Measurements from ENCODE around the gene PARK7.
A peak's percentile ranks its signal among the peaks of the same experiment; 100 is the strongest.
"Not testable (repeated sequence)": the region's sequence is repeated elsewhere in the genome, so short reads cannot be mapped to it uniquely, and the experiment has no call there.

PARK7 gene

DNA sequence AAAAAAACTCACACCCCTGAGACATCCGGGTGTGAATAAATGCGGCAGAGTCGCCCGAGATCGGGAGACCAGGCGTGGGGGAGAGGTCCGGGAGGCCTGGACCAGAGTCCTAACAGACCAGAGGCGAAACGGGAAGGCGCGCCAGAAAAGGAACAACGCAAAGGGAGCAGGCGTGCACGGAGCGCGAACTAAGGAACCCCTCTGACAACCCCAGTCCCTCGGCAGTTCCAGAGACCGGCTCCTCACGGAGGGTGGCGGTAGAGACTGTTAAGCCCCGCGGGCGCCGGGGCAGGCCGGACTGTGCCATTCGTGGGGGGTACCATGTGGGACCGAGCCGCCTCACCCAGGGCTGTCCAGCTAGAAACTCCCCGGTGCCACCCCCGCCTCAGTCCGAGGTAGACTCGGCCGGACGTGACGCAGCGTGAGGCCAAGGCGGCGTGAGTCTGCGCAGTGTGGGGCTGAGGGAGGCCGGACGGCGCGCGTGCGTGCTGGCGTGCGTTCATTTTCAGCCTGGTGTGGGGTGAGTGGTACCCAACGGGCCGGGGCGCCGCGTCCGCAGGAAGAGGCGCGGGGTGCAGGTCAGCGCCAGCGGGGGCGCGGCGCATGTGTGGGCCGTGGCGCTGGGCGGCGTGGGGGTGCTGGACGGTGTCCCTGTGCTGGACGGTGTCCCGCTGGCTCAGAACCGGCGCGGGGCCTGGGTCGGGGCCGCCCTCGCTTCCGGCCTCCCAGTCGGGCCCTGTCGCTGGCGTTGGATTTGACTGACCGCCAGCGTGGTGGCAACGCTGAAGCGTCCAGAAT is at the start of gene PARK7:
Gene PARK7, plus strand, starts transcription at position 496 of the 798 bp plus-strand sequence. CDS start 1,075 bp downstream, outside the sequence.
- DNase-seq (ENCODE audit: low spot score): peak; percentile 99

DNA sequence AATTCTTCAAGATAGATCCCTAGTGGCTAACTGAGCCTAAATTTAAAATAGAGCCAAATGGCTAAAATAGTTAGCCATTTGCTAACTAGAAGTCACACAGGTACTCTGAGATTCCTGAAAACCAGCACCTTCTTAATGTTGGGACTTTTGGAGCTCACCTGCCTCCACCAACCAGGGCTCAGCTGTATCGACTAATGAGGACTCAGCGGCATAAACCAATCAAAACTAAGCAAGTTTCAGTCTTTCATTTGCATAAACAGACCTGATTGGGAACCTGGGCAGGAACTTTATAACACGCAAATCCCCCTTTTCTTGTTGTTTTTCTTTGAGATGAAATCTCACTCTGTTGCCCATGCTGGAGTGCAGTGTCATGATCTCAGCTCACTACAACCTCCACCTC is 49.4 kb upstream of the PARK7 start:
- DNase-seq (ENCODE audit: low spot score): no peak

DNA sequence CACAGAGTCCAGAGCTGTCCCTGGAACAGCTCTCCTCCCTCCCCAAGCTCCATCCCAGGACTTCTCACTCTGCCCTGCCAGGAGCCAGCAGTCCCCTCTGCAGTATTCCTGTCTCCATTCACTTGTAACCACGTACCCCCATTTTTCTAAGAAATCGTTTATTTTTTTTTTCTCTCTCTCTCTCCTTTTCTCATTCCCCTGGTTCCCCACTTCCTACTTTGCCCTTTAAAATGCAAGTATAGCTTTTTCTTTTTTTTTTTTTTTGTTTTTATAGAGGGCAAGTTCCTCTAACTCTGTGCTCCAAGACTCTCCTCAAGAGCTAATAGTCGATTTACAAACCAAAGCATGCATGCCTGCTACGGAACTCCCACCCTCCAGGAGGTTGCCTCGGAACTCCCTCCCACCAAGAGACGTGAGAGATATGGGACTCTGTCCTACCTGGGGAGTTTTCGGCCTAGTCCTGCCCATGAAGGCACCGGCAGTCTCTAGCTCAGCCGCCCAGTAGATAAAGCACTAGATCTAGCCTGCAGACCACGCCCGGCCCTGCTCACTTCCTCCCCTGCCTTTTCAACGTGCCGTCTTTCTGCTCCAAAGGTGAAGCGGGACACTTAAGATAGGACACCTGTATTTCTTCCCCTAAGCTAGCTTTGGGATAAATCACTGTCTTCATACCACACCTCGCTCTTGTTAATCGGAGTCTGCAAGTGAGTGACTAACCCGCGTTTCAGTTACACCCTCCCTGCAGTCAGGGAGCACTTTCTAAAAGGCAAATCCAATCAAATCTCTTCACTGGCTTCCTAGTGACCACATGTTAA is 48.6 kb upstream of the PARK7 start:
- DNase-seq (ENCODE audit: low spot score): no peak

DNA sequence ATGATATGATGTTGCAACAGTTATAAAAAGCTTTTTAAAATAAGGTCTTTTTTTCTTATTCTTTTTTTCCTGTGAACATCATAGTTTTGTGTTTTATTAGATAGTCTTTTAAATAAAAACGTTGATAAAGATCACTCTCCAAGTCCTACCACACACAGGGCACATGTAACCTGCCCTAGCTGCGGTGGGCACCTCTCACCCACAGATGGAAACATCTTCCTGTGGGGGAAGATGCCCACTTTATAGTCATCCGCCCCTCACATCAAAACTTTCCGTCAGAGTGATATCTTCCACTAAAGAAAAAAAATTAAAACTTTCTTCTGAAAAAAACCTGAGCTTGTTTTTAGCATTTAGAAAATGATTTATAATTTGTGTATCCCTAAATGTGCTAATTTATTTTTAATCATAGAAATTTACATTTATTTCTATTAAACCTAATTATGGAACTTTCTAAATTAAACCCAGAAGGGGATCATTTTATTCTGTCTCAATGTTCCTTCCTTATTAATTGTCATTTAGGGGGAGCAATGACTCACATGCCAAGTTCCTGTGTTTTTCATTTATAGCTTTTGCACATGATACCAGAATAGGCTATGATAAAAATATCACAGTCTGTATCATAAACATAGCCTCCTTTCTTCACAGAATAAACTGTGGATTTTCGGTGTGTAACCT is 45.5 kb upstream of the PARK7 start:
- DNase-seq (ENCODE audit: low spot score): no peak

DNA sequence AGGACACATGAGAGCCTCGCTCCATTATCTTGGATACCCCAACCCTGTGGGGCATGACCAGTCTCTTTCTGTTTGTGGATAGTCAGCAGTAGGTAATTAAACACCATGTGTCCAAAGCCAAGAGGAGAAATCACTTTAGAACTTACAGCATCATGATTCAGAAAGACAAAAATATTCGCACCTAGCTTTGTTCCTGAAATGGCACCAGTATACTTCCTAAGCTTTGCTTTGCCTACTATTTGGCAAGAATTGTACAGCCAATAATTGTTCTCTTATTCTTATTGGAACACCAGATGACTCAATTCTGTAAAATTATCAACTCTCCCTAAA is 45.0 kb upstream of the PARK7 start:
- DNase-seq (ENCODE audit: low spot score): no peak

DNA sequence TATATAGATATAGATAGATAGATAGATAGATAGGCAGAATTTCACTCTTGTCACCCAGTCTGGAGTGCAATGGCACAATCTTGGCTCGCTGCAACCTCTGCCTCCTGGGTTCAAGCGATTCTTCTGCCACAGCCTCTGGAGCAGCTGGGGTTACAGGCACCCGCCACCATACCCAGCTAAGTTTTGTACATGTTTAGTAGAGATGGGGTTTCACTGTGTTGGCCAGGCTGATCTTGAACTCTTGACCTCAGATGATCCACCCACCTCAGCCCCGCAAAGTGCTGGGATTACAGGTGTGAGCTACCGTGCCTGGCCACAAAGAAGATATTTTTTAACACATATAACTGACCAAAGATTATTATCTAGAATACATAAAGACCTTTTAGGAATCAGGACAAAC is 43.5 kb upstream of the PARK7 start:
- DNase-seq (ENCODE audit: low spot score): not testable (repeated sequence)

DNA sequence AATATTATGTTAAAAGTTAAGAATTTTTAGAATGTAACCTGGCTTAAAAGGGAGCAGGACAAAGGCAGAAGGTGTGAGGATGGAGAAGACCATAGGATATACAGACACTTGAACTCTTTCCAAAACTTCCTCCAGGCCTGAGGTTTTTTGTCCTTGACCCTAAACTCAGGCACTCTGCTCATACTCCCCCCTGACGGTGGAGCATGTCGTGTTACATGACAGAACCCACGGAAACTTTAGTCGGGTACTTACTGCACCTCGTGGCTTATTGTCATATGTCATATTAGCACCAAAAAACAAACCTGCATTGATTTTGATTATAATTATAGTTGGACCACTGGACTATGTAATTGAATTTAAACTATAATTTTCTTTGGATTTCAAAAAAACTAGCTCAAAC is 41.6 kb upstream of the PARK7 start:
- DNase-seq (ENCODE audit: low spot score): no peak

DNA sequence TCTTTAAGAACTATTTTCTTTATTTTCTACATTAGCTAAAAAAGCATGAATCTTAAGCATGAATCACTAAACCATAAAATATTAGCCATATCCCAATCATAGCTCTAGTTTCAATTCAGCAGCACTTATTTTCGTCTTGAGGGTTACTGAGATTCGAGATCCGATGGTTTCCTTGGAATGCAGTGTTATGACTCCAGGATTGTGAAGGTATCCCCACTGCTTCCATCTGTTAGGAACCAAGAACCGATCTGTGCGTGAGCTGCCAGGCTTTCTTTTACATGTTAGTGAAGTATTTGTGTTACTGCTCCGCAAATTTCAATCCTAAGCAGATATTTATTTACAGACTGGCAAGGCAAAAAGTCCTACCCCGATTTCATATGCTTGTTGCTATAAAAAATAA is 39.7 kb upstream of the PARK7 start:
- no peak for DNase-seq (ENCODE audit: low spot score)

DNA sequence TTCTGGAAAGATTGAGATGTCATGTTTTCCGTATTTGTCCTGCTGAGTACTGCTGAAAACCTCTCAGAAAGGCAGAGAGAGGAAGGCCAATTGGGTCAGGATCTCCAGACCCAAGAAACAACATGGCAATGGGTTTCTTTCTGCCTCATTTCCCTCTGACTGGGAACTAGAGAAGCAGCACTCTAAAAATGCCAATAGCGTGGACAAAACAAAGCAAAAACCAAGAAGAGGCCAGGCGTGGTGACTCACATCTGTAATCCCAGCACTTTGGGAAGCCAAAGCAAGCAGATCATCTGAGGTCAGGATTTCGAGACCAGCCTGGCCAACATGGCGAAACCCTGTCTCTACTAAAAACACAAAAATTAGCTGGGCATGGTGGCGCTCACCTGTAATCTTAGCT is 39.2 kb upstream of the PARK7 start:
- no peak for DNase-seq (ENCODE audit: low spot score)

DNA sequence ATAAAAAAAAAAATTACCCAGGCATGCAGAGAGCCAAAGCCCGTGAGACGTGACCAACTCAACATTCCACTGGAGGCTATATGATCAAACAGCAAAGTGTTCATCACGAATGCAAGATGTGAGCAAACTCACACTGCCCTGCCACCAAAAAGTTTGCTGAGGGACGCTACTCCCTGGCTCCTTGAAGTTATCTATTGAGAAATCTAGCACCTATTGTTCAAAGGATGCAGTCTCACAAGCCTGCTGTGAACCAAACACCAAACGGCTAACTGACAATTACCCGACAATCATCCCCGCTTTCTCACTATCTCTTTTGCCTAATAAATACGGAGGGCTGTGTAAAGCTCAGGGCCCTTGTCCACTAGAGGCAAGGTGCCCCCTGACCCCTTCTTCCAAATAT is 34.5 kb upstream of the PARK7 start:
- DNase-seq (ENCODE audit: low spot score): not testable (repeated sequence)

DNA sequence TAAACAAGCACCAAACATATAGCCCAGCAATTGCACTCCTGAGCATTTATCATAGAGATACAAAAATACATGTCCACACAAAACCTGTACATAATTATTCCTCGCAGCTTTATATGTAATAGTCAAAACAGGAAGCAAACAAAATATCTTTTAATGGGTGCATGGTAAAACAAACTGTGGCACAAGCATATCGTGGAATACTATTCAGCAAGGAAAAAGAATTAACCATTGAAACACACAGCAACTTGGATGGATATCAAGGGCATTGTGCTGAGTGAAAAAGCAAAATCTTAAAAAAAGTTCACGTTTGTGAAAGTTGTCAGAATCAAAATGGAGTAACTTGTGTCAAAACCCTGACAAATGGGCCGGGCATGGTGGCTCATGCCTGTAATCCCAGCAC is 33.3 kb upstream of the PARK7 start:
- no peak for DNase-seq (ENCODE audit: low spot score)

DNA sequence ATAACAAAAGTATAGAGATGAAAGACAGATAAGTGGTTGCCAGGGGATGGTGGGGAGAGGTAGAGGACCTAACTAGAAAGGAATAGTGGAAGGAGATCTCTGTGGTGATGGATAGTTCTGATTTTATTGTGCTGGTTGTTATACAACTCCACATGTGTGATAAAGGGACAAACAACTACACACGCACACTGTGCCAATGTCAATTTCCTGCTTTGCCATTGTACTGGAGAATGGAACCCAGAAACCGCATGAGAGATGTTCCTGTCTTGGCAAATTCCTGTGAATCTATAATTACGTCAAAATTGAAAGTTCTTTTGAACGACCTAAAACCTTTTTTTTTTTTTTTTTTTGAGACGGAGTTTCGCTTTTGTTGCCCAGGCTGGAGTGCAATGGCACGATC is 31.9 kb upstream of the PARK7 start:
- DNase-seq (ENCODE audit: low spot score): no peak

DNA sequence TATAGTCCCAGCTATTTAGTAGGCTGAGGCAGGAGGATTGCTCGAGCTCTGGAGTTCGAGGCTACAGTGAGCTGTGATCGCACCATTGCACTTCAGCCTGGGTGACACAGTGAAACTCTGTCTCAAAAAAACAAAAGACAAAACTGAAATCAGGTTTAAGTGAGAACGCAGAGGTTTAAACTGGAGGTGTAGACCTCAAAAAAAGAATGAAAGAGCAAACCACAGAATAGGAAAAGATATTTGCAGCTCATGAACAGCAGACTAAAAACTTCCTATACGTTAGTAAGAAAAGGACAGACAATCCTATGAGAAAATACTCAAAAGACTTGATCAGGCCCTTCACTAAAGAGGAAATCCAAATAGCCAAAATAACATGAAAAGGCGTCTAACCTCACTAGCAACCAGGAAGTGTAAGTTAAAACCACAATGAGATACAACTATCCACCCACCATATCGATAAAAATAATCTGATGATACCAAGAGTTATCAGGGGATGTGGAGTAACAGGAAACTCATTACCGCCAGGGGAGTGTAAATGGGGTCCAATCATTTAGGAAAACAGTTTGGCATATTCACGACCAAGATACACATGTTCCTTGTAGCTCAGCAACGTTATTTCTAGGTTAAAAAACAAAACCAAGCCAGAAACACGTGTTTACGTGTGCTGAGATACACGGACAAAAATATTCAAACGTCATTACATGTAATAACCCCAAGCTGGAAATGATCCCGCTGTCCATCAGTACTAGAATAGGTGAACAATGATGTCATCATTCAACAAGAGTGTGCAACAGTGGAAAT is 30.7 kb upstream of the PARK7 start:
- no peak for DNase-seq (ENCODE audit: low spot score)

DNA sequence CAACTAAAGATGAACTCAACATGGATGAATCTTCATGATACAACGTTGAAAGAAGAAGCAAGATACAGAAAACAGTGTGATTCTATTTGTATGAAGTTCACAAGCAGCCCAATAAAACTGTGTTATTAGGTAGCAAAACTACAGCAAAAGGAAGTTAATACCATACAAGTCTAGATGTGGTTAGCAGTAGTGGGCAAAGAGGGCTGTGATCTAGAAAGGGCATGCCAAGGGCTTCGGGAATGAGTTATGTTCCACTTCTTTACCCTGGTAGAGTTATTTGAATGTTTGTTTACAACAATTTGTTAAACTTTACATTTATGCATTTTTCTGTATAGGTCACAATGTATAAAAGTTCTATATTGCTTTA is 30.1 kb upstream of the PARK7 start:
- DNase-seq (ENCODE audit: low spot score): no peak

DNA sequence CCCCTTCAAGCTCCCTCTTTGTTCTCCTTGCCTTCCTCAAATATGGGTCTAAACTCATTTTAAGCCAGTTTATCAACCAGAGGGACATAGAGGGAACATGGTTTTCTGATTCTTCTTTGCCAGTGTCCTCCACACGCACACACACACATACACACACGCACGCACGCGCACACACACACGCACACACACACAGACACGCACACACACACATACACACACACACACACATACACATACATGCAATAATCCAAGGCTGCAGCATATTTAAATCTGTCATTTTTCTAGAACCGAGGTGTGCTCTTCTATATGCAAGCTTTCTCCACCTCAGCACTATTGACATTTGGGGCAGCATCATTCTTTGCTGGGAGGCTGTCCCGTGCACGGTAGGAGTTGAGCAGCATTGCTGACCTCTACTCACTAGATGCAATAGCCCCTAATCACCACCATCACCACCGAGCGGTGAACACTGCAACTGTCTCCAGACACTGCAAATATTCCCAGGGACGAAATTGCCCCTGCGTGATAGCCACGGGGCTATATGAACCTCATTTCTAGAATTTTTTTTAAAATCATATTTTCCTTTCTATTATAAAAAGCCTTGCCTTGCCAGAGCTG is 28.9 kb upstream of the PARK7 start:
- DNase-seq (ENCODE audit: low spot score): no peak

DNA sequence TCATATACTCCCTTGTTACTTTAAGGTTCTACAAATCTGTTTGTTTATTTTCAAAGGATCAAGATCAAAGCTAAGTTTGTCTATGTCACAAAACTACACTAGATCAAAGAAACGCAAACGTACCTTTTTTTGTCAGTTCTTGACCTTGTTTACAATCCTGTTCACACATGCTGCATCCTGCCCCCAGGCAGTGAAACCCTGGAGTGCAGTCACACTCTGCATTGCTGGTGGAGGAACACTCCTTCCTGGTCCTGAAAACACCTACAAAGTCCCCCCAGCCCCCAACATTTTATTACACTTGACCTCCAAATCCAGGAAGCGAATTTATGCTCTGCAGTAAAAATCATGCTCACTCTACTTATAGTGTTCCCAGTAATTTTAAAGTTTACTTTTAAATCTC is 23.4 kb upstream of the PARK7 start:
- no peak for DNase-seq (ENCODE audit: low spot score)

DNA sequence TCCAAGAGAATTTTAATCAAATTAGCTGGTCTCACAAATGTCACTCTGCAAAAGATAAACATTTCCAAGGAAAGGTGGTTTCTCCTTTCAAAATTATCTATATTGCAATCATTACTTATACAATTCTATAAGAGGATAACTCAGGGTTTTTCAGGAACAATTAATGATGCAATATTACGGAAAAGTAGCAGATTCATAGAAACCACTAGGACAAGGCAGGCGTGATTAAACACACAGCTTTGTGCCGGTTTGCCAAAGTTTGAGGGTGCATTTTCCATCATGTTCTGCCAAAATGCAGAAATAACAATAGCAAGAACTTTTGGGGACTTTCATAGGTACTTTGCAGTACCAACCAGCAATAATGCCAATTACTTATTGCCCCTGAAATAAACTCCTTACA is 21.5 kb upstream of the PARK7 start:
- no peak for DNase-seq (ENCODE audit: low spot score)

DNA sequence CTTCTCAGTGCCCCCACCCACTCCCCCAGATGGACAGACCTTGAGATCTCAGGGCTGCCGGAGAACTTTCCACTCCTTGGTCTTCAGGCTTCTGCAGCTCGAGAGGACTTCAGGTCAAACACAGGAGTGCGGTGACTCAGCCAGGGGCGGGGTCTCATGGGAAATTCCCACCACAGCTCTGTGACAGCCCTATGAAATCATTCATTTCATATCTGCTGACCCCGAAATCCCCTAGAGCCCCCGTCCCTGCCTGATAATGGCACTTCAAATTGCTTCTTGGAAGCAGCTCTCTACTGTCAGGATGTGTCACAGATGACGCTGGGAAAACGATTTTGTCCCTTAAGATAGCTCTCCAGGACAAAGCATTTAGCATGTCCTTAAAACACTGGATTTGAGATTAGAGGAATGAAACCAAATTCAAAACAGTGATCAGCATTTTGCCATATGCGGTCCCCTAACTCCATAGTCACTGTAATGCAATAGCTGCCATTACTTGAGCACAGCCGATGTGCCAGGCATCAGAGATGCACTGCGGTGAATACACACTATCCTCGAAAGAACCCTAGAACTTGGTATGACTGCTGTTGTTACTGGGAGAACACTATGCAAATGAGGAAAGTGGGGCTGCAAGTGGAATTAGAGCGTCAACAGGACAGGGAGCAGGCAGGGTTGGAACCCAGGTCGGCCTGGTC is 20.6 kb upstream of the PARK7 start, which contains the start of gene TNFRSF9:
Gene TNFRSF9, minus strand, starts transcription at position 95 of the 692 bp plus-strand sequence. CDS start 845 bp downstream, outside the sequence.
- no peak for DNase-seq (ENCODE audit: low spot score)

DNA sequence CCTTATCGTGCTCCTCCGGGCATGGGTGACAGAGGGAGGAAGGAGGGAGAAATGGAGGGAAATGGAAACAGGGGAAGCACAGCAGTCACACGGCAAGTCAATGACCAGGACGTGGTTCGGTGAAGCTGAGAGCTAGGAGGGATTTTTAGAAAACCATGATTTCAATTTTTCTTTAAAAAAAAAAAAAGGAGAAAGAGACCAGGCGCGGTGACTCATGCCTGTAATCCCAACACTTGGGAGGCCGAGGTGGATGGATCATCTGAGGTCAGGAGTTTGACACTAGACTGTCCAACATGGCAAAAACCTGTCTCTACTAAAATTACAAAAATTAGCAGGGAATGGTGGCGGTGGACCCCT is 20.1 kb upstream of the PARK7 start:
- DNase-seq (ENCODE audit: low spot score): no peak

DNA sequence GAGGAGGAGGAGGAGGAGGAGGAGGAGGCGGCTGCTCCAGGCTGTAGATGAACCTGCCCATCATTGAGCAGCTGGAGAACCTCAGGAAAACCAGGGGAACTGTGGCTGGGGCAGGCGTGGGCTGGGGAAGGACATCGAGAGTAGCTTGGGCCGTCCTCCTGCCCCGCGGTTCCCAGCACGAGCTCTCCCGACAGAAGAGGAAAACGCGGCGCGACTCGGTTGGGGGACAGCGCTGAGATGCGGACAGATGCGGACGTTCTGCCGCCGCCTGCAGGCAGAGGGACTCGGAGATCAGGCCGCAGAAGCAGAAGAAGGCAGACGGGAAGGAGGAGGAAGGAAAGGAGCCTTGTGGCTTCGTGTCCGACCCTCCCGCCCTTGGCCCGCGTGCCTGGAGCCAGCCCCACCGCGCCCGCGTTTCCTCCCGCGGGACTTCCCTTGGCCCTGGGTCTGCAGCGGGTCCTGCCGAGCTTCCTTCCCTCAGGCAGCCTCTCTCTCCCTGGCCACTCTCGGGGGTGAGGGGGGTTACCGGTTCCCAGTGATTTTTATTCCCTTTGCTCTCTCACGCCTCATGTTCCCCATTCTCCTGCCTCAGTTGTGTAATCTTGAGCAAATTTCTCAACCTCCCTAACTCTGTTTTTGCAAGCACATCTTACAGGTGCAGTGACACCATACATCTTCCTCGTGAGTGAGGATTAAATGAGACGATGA is 19.1 kb upstream of the PARK7 start:
- no peak for DNase-seq (ENCODE audit: low spot score)

DNA sequence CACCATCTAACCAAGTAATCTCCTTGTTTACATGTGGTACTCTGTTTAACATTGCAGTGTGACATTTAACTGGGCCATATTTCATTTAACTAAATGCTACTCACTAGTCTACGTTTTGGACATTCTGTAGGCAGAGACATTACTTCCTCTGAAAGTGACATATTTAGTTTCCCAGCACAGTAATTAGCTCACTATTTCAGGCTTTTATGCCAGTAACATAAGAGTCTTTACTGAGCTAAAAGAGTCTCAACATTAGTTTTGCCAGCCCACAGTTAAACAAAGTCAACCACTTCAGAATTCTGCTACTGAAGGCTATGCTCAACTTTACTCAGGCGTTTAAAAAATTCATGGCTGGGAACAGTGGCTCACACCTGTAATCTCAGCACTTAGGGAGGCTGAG is 18.3 kb upstream of the PARK7 start:
- DNase-seq (ENCODE audit: low spot score): no peak
